Panc1 (cell line): ENCODE data around the gene SLC16A7. TPM values are rescaled to one million over a fixed set of nuclear protein-coding genes. Genes with fewer than 3 reads are reported as not detected.

Experiments used
- ATAC-seq: fragments of 200-7000 bp; cut with Tn5 transposase; 2 replicates; pipeline ENCODE4 v1.9.1; 2020; ENCODE audit warnings: mild to moderate bottlenecking, moderate library complexity
- BruUV-seq: library from RNA; stranded (reverse); fragments of 400-500 nt; replicated peaks from 2 replicates; lab custom pipeline; 2021; lab: Mats Ljungman, UMichigan
- CTCF ChIA-PET: fragments of 300-600 bp; sonication (Branson Sonifier 250); formaldehyde crosslinking; loops from one replicate; lab custom pipeline; 2022; ENCODE audit warnings: antibody characterized with exemption; lab: Charles Lee
- POLR2A ChIA-PET: fragments of 300-600 bp; sonication (Branson Sonifier 250); formaldehyde crosslinking; loops from one replicate; lab custom pipeline; 2022; ENCODE audit warnings: antibody characterized with exemption; lab: Charles Lee
- DNase-seq: peaks from one replicate; pipeline ENCODE4 v3.0.0-alpha.2; 2010; ENCODE audit warnings: low read depth, low spot score
- H3K27ac ChIP-seq: 2 replicates; pipeline ENCODE4 v1.5.1; 2011; ENCODE audit warnings: mild to moderate bottlenecking, low read length, inconsistent platforms
- H3K27me3 ChIP-seq: fragments of 200-500 bp; sonication (Bioruptor generic); 2 replicates; pipeline ENCODE4 v1.6.0; 2014; ENCODE audit warnings: low read length, inconsistent platforms; ENCODE audit not compliant: control insufficient read depth, insufficient read depth
- H3K36me3 ChIP-seq: fragments of 200-500 bp; sonication (Bioruptor generic); 2 replicates; pipeline ENCODE4 v1.5.1; 2014; ENCODE audit warnings: inconsistent platforms, mild to moderate bottlenecking, low read length, moderate library complexity; ENCODE audit not compliant: control insufficient read depth, insufficient read depth
- H3K4me1 ChIP-seq: 2 replicates; pipeline ENCODE4 v1.5.1; 2011; ENCODE audit warnings: inconsistent platforms, mild to moderate bottlenecking, low read length, moderate library complexity; ENCODE audit not compliant: control insufficient read depth, insufficient read depth
- H3K4me3 ChIP-seq, 2 experiments: 2 replicates each; pipeline ENCODE4 v1.5.1; 2011 to 2012; ENCODE audit warnings: low read depth in 2 of 2, low read length in 2 of 2, mild to moderate bottlenecking in 2 of 2, inconsistent platforms in 1 of 2, moderate library complexity in 1 of 2
- H3K9me3 ChIP-seq: fragments of 200-500 bp; sonication (Bioruptor generic); 2 replicates; pipeline ENCODE4 v1.5.1; 2014; ENCODE audit warnings: low read depth, mild to moderate bottlenecking, inconsistent platforms, low read length, moderate library complexity; ENCODE audit not compliant: control insufficient read depth, insufficient read depth
- POLR2AphosphoS5 ChIP-seq: IDR thresholded peaks from 2 replicates; pipeline ENCODE4 v1.6.1; 2012; ENCODE audit warnings: mild to moderate bottlenecking, low read depth, low read length, moderate library complexity
- SIN3A ChIP-seq: IDR thresholded peaks from 2 replicates; pipeline ENCODE4 v1.6.1; 2012; ENCODE audit warnings: low read depth, mild to moderate bottlenecking, low read length, moderate library complexity, borderline replicate concordance; ENCODE audit not compliant: insufficient read depth
- TCF7L2 ChIP-seq: IDR thresholded peaks from 2 replicates; pipeline ENCODE4 v1.6.1; 2011; ENCODE audit warnings: mild to moderate bottlenecking, low read depth, low read length, inconsistent platforms
- in situ Hi-C: cut with HindIII; loops from 2 replicates; pipeline ENCODE4 v1.10.0; 2016; ENCODE audit warnings: low sequenced_read_pairs, low pct_unique_long_range_greater_than_20kb
- intact Hi-C: fragments of 100-400 bp; cut with micrococcal nuclease; formaldehyde crosslinking; loops from one replicate; pipeline ENCODE4 v1.10.0; 2022; ENCODE audit not compliant: unreplicated experiment
- total RNA-seq: library from RNA; stranded (reverse); gene quantifications from one replicate; pipeline ENCODE4 v1.2.1, GENCODE V29; 2021; ENCODE audit not compliant: unreplicated experiment
- TF ChIP-seq, protein P1 (sequence below), 2 experiments: IDR thresholded peaks; 2 replicates each; pipeline ENCODE4 v1.6.1; 2011 to 2012; ENCODE audit warnings: low read depth in 2 of 2, control low read depth in 1 of 2, low read length in 1 of 2, mild to moderate bottlenecking in 1 of 2, moderate library complexity in 1 of 2; ENCODE audit not compliant: insufficient read depth in 1 of 2
- TF ChIP-seq, protein P2 (sequence below): fragments of 450-650 bp; IDR thresholded peaks from 2 replicates; pipeline ENCODE4 v1.5.1; 2017; ENCODE audit warnings: mild to moderate bottlenecking

Gene SLC16A7
- total RNA-seq, 1 experiment from 2014 or later = 0.33 TPM

DNA sequence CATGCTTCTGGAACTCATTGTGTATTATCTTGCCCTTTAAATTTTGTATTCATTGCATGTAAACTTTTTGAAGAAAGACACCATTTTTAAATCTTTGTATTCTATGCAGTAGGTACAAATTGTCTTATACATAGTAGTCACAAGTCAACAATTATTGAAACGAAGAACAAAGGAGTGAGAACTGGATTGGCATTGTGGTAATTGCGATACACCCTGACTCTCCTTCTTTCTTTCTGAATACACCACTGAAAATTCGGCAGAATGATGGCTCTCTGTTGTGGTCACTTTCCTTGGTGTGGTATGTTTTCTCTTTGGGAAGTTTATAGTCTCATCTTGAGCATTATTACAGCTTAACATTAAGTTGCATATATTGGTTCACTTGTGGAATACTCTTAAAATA is 34.1 kb downstream of the SLC16A7 start:
- no TSS peak for BruUV-seq
- Histone ChIP-seq H3K9me3 (no peaks in the 10 kb centered on the region), H3K4me3 (no peak overlapping the region), H3K27ac (no peak overlapping the region), H3K36me3 (no peaks in the 10 kb centered on the region), H3K27me3 (no peaks in the 10 kb centered on the region), H3K4me1 (no peaks in the 10 kb centered on the region)
- ChIA-PET CTCF (no interaction called here), POLR2A (no interaction called here)
- DNase-seq (no peak), ATAC-seq (no peak)
- intact Hi-C loops = no loop called here
- in situ Hi-C loops = no loop called here
- no peak for TF ChIP-seq TCF7L2
- TF ChIP-seq POLR2AphosphoS5 = no peak
- no peak for TF ChIP-seq SIN3A
- TF ChIP-seq, protein P1, sequence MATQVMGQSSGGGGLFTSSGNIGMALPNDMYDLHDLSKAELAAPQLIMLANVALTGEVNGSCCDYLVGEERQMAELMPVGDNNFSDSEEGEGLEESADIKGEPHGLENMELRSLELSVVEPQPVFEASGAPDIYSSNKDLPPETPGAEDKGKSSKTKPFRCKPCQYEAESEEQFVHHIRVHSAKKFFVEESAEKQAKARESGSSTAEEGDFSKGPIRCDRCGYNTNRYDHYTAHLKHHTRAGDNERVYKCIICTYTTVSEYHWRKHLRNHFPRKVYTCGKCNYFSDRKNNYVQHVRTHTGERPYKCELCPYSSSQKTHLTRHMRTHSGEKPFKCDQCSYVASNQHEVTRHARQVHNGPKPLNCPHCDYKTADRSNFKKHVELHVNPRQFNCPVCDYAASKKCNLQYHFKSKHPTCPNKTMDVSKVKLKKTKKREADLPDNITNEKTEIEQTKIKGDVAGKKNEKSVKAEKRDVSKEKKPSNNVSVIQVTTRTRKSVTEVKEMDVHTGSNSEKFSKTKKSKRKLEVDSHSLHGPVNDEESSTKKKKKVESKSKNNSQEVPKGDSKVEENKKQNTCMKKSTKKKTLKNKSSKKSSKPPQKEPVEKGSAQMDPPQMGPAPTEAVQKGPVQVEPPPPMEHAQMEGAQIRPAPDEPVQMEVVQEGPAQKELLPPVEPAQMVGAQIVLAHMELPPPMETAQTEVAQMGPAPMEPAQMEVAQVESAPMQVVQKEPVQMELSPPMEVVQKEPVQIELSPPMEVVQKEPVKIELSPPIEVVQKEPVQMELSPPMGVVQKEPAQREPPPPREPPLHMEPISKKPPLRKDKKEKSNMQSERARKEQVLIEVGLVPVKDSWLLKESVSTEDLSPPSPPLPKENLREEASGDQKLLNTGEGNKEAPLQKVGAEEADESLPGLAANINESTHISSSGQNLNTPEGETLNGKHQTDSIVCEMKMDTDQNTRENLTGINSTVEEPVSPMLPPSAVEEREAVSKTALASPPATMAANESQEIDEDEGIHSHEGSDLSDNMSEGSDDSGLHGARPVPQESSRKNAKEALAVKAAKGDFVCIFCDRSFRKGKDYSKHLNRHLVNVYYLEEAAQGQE (IDR thresholded peaks at IDR 0.05; ENCODE audit: insufficient read depth in 1 of 2, low read depth in 2 of 2, low read length in 1 of 2) = no peak
- TF ChIP-seq, protein P2, sequence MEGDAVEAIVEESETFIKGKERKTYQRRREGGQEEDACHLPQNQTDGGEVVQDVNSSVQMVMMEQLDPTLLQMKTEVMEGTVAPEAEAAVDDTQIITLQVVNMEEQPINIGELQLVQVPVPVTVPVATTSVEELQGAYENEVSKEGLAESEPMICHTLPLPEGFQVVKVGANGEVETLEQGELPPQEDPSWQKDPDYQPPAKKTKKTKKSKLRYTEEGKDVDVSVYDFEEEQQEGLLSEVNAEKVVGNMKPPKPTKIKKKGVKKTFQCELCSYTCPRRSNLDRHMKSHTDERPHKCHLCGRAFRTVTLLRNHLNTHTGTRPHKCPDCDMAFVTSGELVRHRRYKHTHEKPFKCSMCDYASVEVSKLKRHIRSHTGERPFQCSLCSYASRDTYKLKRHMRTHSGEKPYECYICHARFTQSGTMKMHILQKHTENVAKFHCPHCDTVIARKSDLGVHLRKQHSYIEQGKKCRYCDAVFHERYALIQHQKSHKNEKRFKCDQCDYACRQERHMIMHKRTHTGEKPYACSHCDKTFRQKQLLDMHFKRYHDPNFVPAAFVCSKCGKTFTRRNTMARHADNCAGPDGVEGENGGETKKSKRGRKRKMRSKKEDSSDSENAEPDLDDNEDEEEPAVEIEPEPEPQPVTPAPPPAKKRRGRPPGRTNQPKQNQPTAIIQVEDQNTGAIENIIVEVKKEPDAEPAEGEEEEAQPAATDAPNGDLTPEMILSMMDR = no peak

DNA sequence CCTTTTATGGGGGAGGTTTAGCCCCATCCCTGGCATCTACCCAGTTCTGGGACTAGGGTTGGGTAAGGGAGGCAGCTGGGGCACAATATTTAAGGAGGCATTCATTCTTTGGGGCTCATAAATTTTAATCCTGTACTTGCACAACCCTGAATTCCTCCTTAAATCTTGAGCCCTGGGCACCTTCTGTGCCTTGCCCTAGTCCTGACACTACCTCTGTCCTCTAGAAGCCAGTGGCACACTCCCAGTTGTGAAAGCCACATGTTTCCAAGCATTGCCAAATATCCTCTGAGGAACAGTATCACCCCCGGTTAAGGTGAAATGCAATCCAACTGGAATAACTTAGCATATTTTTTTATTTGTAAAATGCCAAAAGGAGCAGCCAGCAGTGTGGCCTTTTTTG is 36.6 kb downstream of the SLC16A7 start:
- in situ Hi-C loops = no loop called here
- no peak for ATAC-seq
- POLR2A ChIA-PET = no interaction called here
- no peaks in the 10 kb centered on the region for H3K4me1 ChIP-seq
- H3K4me3 ChIP-seq = no peak overlapping the region
- no peak for DNase-seq
- no peaks in the 10 kb centered on the region for H3K9me3 ChIP-seq
- BruUV-seq = no TSS peak
- no peaks in the 10 kb centered on the region for H3K36me3 ChIP-seq
- no peak overlapping the region for H3K27ac ChIP-seq
- intact Hi-C loops = no loop called here
- no peaks in the 10 kb centered on the region for H3K27me3 ChIP-seq
- CTCF ChIA-PET = interaction anchor here (0.6 kb wide), 1 partner anchor 97 kb away, joined by 4 read pairs; no protein-coding TSS in a partner anchor
- TF ChIP-seq TCF7L2 = no peak
- no peak for TF ChIP-seq SIN3A
- no peak for TF ChIP-seq POLR2AphosphoS5
- TF ChIP-seq, protein P1 (IDR thresholded peaks at IDR 0.05; ENCODE audit: insufficient read depth in 1 of 2, low read depth in 2 of 2, low read length in 1 of 2) = no peak
- TF ChIP-seq, protein P2 = no peak
